Activated CD4-positive, alpha-beta T cell treated with anti-CD3 and anti-CD28 coated beads, Interleukin-2, Interleukin-4, amounts not matched to agents 100 ng/mL and 50 ng/mL, durations not matched to agents 16 hours and 8 hours (primary cell): ENCODE measurements around the gene PDZD4.

ENCODE experiments used
- DNase-seq: peaks from one replicate; pipeline ENCODE4 v3.0.0-alpha.2; 2020; ENCODE audit warnings: low spot score

PDZD4 gene

GRCh38 chrX:153868576-153869472 lies 38.5 kb upstream of the PDZD4 start:
- no peak for DNase-seq

GRCh38 chrX:153867671-153868070 lies 37.3 kb upstream of the PDZD4 start:
- DNase-seq, result no peak

- DNase-seq, result no peak
These were observed 36.8 kb upstream of the PDZD4 start for GRCh38 chrX:153867139-153867538.

- no peak for DNase-seq
These were observed 36.1 kb upstream of the PDZD4 start for GRCh38 chrX:153866302-153867019.

- DNase-seq, result no peak
These were observed 35.3 kb upstream of the PDZD4 start for GRCh38 chrX:153865685-153866084.

- DNase-seq, result no peak
These were observed 34.9 kb upstream of the PDZD4 start for GRCh38 chrX:153865321-153865580.

GRCh38 chrX:153864561-153865320 lies 34.4 kb upstream of the PDZD4 start:
- no peak for DNase-seq

- DNase-seq, result no peak
These were observed 33.8 kb upstream of the PDZD4 start for GRCh38 chrX:153864101-153864500.

GRCh38 chrX:153863251-153863991 lies 33.1 kb upstream of the PDZD4 start:
- DNase-seq, result no peak

- DNase-seq, result no peak
These were observed 32.3 kb upstream of the PDZD4 start for GRCh38 chrX:153862369-153863250.

GRCh38 chrX:153861733-153862310 lies 31.5 kb upstream of the PDZD4 start:
- no peak for DNase-seq

GRCh38 chrX:153861151-153861550 lies 30.8 kb upstream of the PDZD4 start:
- DNase-seq, result no peak

- DNase-seq, result no peak
These were observed 27.1 kb upstream of the PDZD4 start for GRCh38 chrX:153857348-153857903.

- DNase-seq, result no peak
These were observed 24.4 kb upstream of the PDZD4 start for GRCh38 chrX:153854702-153855101.

- no peak for DNase-seq
These were observed 23.5 kb upstream of the PDZD4 start for GRCh38 chrX:153853902-153854267.

GRCh38 chrX:153853180-153853901 lies 23.0 kb upstream of the PDZD4 start:
- no peak for DNase-seq

- no peak for DNase-seq
These were observed 21.6 kb upstream of the PDZD4 start for GRCh38 chrX:153851981-153852380.

- DNase-seq, result no peak
These were observed 18.0 kb upstream of the PDZD4 start for GRCh38 chrX:153848325-153848724.

- DNase-seq, result no peak
These were observed 15.5 kb upstream of the PDZD4 start for GRCh38 chrX:153845842-153846241.

GRCh38 chrX:153845195-153845594 lies 14.9 kb upstream of the PDZD4 start:
- no peak for DNase-seq
